Neural cell (in vitro differentiated cells): ENCODE results near the gene BCL2. TPM values are rescaled to one million over a fixed set of nuclear protein-coding genes. Genes with fewer than 3 reads are reported as not detected.

ENCODE experiments used
- H2AFZ ChIP-seq: fragments of 200-600, 300-800 bp; sonication (generic), shearing (Covaris generic); 2 replicates; pipeline ENCODE4 v1.6.0; 2014; ENCODE audit warnings: low read depth, mild to moderate bottlenecking, antibody characterized with exemption, low read length, moderate library complexity
- H3F3A ChIP-seq: fragments of 200-600 bp; shearing (Covaris generic); 2 replicates; pipeline ENCODE4 v1.6.1; 2016; ENCODE audit warnings: mild to moderate bottlenecking, moderate library complexity, mixed read lengths, antibody characterized with exemption, low read length; ENCODE audit not compliant: insufficient read depth, poor library complexity, severe bottlenecking
- H3K27ac ChIP-seq: fragments of 200-600, 300-800 bp; sonication (generic), shearing (Covaris generic); 2 replicates; pipeline ENCODE4 v1.5.1; 2014; ENCODE audit warnings: mild to moderate bottlenecking, low read length, moderate library complexity
- H3K27me3 ChIP-seq: fragments of 300-800, 200-600 bp; sonication (generic), shearing (Covaris generic); 2 replicates; pipeline ENCODE4 v1.6.0; 2014; ENCODE audit warnings: mild to moderate bottlenecking, low read depth, low read length, moderate library complexity; ENCODE audit not compliant: insufficient read depth
- H3K36me3 ChIP-seq: fragments of 300-800, 200-600 bp; sonication (generic), shearing (Covaris generic); 2 replicates; pipeline ENCODE4 v1.5.1; 2014; ENCODE audit warnings: mild to moderate bottlenecking, antibody characterized with exemption, low read length, moderate library complexity; ENCODE audit not compliant: insufficient read depth
- H3K4me2 ChIP-seq: fragments of 300-800, 200-600 bp; sonication (generic), shearing (Covaris generic); 2 replicates; pipeline ENCODE4 v1.6.0; 2014; ENCODE audit warnings: mild to moderate bottlenecking, low read length
- H3K4me3 ChIP-seq: fragments of 300-800, 200-600 bp; sonication (generic), shearing (Covaris generic); 2 replicates; pipeline ENCODE4 v1.5.1; 2014; ENCODE audit warnings: mild to moderate bottlenecking, low read length, moderate library complexity
- H3K79me2 ChIP-seq: fragments of 200-600 bp; shearing (Covaris generic); replicated peaks from 2 replicates; pipeline ENCODE4 v1.6.0; 2014; ENCODE audit warnings: mild to moderate bottlenecking, low read length, moderate library complexity; ENCODE audit not compliant: insufficient read depth
- H3K9ac ChIP-seq: fragments of 300-800, 200-600 bp; sonication (generic), shearing (Covaris generic); 2 replicates; pipeline ENCODE4 v1.6.1; 2016; ENCODE audit warnings: mild to moderate bottlenecking, low read length, mixed read lengths
- H3K9me2 ChIP-seq: fragments of 200-600 bp; shearing (Covaris generic); 2 replicates; pipeline ENCODE4 v1.6.1; 2016; ENCODE audit warnings: mild to moderate bottlenecking, low read length, mixed read lengths; ENCODE audit not compliant: insufficient read depth
- H3K9me3 ChIP-seq: fragments of 200-600, 300-800 bp; sonication (generic), shearing (Covaris generic); 2 replicates; pipeline ENCODE4 v1.6.1; 2016; ENCODE audit warnings: mild to moderate bottlenecking, mixed run types, low read length, moderate library complexity, mixed read lengths
- H4K20me1 ChIP-seq: fragments of 200-600 bp; shearing (Covaris generic); 2 replicates; pipeline ENCODE4 v1.6.1; 2016; ENCODE audit warnings: mild to moderate bottlenecking, mixed run types; ENCODE audit not compliant: insufficient read depth
- EP300 ChIP-seq: fragments of 450-650 bp; conservative IDR thresholded peaks from 2 replicates; pipeline ENCODE4 v1.6.1; 2014; ENCODE audit warnings: antibody characterized with exemption, mild to moderate bottlenecking, moderate library complexity; ENCODE audit not compliant: poor library complexity, severe bottlenecking
- EZH2 ChIP-seq: fragments of 200-600, 300-800 bp; shearing (Covaris generic), sonication (generic); IDR thresholded peaks from 2 replicates; pipeline ENCODE4 v1.6.1; 2014; ENCODE audit warnings: antibody characterized with exemption, low read length, borderline replicate concordance, mild to moderate bottlenecking; ENCODE audit not compliant: insufficient read depth, poor library complexity, severe bottlenecking
- MXI1 ChIP-seq: fragments of 450-650 bp; conservative IDR thresholded peaks from 2 replicates; pipeline ENCODE4 v1.6.1; 2014; ENCODE audit warnings: antibody characterized with exemption, mild to moderate bottlenecking; ENCODE audit not compliant: poor library complexity, severe bottlenecking
- POLR2AphosphoS5 ChIP-seq: IDR thresholded peaks from 2 replicates; pipeline ENCODE4 v1.6.1; 2012
- RAD21 ChIP-seq: fragments of 450-650 bp; conservative IDR thresholded peaks from 2 replicates; pipeline ENCODE4 v1.6.1; 2014; ENCODE audit warnings: antibody characterized with exemption, mild to moderate bottlenecking, moderate library complexity
- SMC3 ChIP-seq: fragments of 450-650 bp; conservative IDR thresholded peaks from 2 replicates; pipeline ENCODE4 v1.6.1; 2014; ENCODE audit warnings: antibody characterized with exemption, mild to moderate bottlenecking, moderate library complexity; ENCODE audit not compliant: poor library complexity
- TAF1 ChIP-seq: IDR thresholded peaks from 2 replicates; pipeline ENCODE4 v1.6.1; 2012; ENCODE audit warnings: low read depth
- polyA plus RNA-seq: library from polyadenylated mRNA; depleted of rRNA; stranded (reverse); fragments of >200 nt; gene quantifications from 2 replicates; pipeline ENCODE4 v1.2.3, GENCODE V29; 2014
- TF ChIP-seq, protein P1 (sequence below): fragments of 450-650 bp; IDR thresholded peaks from 2 replicates; pipeline ENCODE4 v1.5.1; 2014; ENCODE audit warnings: antibody characterized with exemption, mild to moderate bottlenecking, moderate library complexity; ENCODE audit not compliant: poor library complexity, severe bottlenecking
- TF ChIP-seq, protein P2 (sequence below): IDR thresholded peaks from 2 replicates; pipeline ENCODE4 v1.6.1; 2012; ENCODE audit warnings: borderline replicate concordance

Gene BCL2
- polyA plus RNA-seq, 1 donor from 2014 or later, result 3.4 TPM

GRCh38 chr18:63232826-63233225 is 86.7 kb downstream of the BCL2 start:
- Histone ChIP-seq H3K36me3 (no peaks in the 10 kb centered on the region), H3K4me2 (no peak overlapping the region), H3K79me2 (no peaks in the 10 kb centered on the region), H3K9me3 (no peaks in the 10 kb centered on the region), H4K20me1 (no peaks in the 10 kb centered on the region), H3K9me2 (no peaks in the 10 kb centered on the region), H3K27ac (no peak overlapping the region), H3K4me3 (no peak overlapping the region), H3K9ac (no peak overlapping the region), H3K27me3 (no peaks in the 10 kb centered on the region), H2AFZ (no peak overlapping the region), H3F3A (no peaks in the 10 kb centered on the region)
- TF ChIP-seq EP300, result no peak
- TF ChIP-seq SMC3, result no peak
- TF ChIP-seq EZH2, result no peak
- TF ChIP-seq, protein P1, sequence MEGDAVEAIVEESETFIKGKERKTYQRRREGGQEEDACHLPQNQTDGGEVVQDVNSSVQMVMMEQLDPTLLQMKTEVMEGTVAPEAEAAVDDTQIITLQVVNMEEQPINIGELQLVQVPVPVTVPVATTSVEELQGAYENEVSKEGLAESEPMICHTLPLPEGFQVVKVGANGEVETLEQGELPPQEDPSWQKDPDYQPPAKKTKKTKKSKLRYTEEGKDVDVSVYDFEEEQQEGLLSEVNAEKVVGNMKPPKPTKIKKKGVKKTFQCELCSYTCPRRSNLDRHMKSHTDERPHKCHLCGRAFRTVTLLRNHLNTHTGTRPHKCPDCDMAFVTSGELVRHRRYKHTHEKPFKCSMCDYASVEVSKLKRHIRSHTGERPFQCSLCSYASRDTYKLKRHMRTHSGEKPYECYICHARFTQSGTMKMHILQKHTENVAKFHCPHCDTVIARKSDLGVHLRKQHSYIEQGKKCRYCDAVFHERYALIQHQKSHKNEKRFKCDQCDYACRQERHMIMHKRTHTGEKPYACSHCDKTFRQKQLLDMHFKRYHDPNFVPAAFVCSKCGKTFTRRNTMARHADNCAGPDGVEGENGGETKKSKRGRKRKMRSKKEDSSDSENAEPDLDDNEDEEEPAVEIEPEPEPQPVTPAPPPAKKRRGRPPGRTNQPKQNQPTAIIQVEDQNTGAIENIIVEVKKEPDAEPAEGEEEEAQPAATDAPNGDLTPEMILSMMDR, result no peak
- no peak for TF ChIP-seq RAD21
- TF ChIP-seq, protein P2, sequence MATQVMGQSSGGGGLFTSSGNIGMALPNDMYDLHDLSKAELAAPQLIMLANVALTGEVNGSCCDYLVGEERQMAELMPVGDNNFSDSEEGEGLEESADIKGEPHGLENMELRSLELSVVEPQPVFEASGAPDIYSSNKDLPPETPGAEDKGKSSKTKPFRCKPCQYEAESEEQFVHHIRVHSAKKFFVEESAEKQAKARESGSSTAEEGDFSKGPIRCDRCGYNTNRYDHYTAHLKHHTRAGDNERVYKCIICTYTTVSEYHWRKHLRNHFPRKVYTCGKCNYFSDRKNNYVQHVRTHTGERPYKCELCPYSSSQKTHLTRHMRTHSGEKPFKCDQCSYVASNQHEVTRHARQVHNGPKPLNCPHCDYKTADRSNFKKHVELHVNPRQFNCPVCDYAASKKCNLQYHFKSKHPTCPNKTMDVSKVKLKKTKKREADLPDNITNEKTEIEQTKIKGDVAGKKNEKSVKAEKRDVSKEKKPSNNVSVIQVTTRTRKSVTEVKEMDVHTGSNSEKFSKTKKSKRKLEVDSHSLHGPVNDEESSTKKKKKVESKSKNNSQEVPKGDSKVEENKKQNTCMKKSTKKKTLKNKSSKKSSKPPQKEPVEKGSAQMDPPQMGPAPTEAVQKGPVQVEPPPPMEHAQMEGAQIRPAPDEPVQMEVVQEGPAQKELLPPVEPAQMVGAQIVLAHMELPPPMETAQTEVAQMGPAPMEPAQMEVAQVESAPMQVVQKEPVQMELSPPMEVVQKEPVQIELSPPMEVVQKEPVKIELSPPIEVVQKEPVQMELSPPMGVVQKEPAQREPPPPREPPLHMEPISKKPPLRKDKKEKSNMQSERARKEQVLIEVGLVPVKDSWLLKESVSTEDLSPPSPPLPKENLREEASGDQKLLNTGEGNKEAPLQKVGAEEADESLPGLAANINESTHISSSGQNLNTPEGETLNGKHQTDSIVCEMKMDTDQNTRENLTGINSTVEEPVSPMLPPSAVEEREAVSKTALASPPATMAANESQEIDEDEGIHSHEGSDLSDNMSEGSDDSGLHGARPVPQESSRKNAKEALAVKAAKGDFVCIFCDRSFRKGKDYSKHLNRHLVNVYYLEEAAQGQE, result no peak
- no peak for TF ChIP-seq MXI1
- no peak for TF ChIP-seq TAF1
- no peak for TF ChIP-seq POLR2AphosphoS5

DNA sequence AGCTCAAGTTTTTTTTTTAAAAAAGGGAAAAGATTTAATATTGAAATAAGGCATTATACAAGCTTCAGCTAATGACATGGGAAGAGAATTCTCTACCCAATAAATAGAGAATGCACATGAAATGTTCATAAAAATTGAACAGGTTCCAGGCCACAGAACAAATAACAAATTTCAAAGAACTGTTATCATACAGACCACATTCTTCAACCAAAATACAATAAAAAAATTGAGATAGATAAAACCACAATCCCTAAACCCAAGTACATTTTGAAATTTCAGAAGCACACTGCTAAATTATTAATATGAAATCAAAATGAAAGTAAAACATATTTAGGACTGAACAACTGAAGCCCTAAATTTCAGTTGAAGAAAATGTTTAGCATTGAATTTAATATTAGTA is 89.6 kb downstream of the BCL2 start:
- Histone ChIP-seq H3K4me3 (no peak overlapping the region), H3K36me3 (no peaks in the 10 kb centered on the region), H2AFZ (no peak overlapping the region)

More for the DNA sequence above, 89.6 kb downstream of the BCL2 start:
- H3K9me3 ChIP-seq, result no peaks in the 10 kb centered on the region
- H3K27ac ChIP-seq, result no peak overlapping the region
- no peaks in the 10 kb centered on the region for H3K27me3 ChIP-seq
- no peaks in the 10 kb centered on the region for H3F3A ChIP-seq
- no peaks in the 10 kb centered on the region for H4K20me1 ChIP-seq
- H3K9ac ChIP-seq, result no peak overlapping the region
- no peaks in the 10 kb centered on the region for H3K79me2 ChIP-seq
- H3K4me2 ChIP-seq, result no peak overlapping the region
- TF ChIP-seq, protein P2, result no peak
- TF ChIP-seq, protein P1, result no peak
- TF ChIP-seq RAD21 (no peak), EZH2 (no peak), TAF1 (no peak), SMC3 (no peak), MXI1 (no peak), EP300 (no peak), POLR2AphosphoS5 (no peak)
- no peaks in the 10 kb centered on the region for H3K9me2 ChIP-seq
